Natural killer cell (primary cell): ENCODE data around the gene TAOK2. TPM values are rescaled to one million over a fixed set of nuclear protein-coding genes. Genes with fewer than 3 reads are reported as not detected.

Experiments
- ATAC-seq, 3 donors: fragments of 150-1000 bp in 2 of 3; fragments of 200-7000 bp in 1 of 3; cut with Tn5 transposase; 1 replicate in 1 of 3; 2 replicates in 2 of 3; pipeline ENCODE4 v1.10.0; 2021; ENCODE audit warnings: mild to moderate bottlenecking in 2 of 3, moderate library complexity in 2 of 3
- DNase-seq, 2 donors: peaks; one replicate each; pipeline versions ENCODE4 v3.0.0 to v3.0.0-alpha.2; 2013 to 2021; ENCODE audit warnings: mixed read lengths in 1 of 2
- H3K27ac ChIP-seq: one replicate; pipeline ENCODE4 v1.5.1; 2013; ENCODE audit warnings: mild to moderate bottlenecking, low read length
- H3K27me3 ChIP-seq: one replicate; pipeline ENCODE4 v1.6.1; 2013; ENCODE audit warnings: low read length; ENCODE audit not compliant: control insufficient read depth, insufficient read depth
- H3K36me3 ChIP-seq: one replicate; pipeline ENCODE4 v1.6.1; 2013; ENCODE audit warnings: low read length; ENCODE audit not compliant: control insufficient read depth, insufficient read depth
- H3K4me1 ChIP-seq: one replicate; pipeline ENCODE4 v1.6.1; 2013; ENCODE audit warnings: low read length; ENCODE audit not compliant: control insufficient read depth, insufficient read depth
- H3K4me3 ChIP-seq: one replicate; pipeline ENCODE4 v1.5.1; 2013; ENCODE audit warnings: low read length
- H3K9me3 ChIP-seq: one replicate; pipeline ENCODE4 v1.6.1; 2013; ENCODE audit warnings: low read length; ENCODE audit not compliant: control insufficient read depth, insufficient read depth
- H3K27ac Mint-ChIP-seq, 2 donors: one replicate each; pipeline ENCODE4 v1.8.0; 2022; ENCODE audit warnings: mild to moderate bottlenecking in 2 of 2, mixed read lengths in 2 of 2, moderate library complexity in 1 of 2
- H3K27me3 Mint-ChIP-seq, 2 donors: one replicate each; pipeline ENCODE4 v1.8.0; 2022; ENCODE audit warnings: low read depth in 2 of 2, mixed read lengths in 2 of 2
- H3K36me3 Mint-ChIP-seq: one replicate; pipeline ENCODE4 v1.8.0; 2022; ENCODE audit warnings: mixed read lengths
- H3K4me1 Mint-ChIP-seq, 2 donors: one replicate each; pipeline ENCODE4 v1.8.0; 2022; ENCODE audit warnings: mixed read lengths in 2 of 2
- H3K4me3 Mint-ChIP-seq: one replicate; pipeline ENCODE4 v1.8.0; 2022; ENCODE audit warnings: mild to moderate bottlenecking, moderate library complexity, mixed read lengths
- H3K9me3 Mint-ChIP-seq, 2 donors: one replicate each; pipeline ENCODE4 v1.8.0; 2022; ENCODE audit warnings: mixed read lengths in 2 of 2
- CTCF ChIP-seq: fragments of 200-600 bp; IDR thresholded peaks from one replicate; pipeline ENCODE4 v1.8.0; 2022; ENCODE audit warnings: antibody characterized with exemption
- WGBS: methylation state at CpG from one replicate; pipeline ENCODE4 v1.1.7; 2013; ENCODE audit warnings: missing lambda C conversion rate; ENCODE audit not compliant: insufficient coverage; 5-methylcytosine and 5-hydroxymethylcytosine counted together
- intact Hi-C: fragments of 100-400 bp; cut with micrococcal nuclease; formaldehyde crosslinking; loops from one replicate; pipeline ENCODE4 v1.14.2; 2022
- total RNA-seq, 4 donors: library from RNA; stranded (reverse); fragments of 120-200 nt in 1 of 4; gene quantifications; one replicate each; pipeline versions ENCODE4 v1.2.3 to v1.2.4, GENCODE V29; 2013 to 2022

TAOK2 gene
- total RNA-seq, 3 donors from 2014 or later (not counting 1 experiment from before 2014, with no cell fraction given), result 35.3 to 42.8 (median 41.5) TPM

- Histone ChIP-seq H3K36me3 (peaks cover 54% of the 10 kb centered on the region), H3K27me3 (no peaks in the 10 kb centered on the region), H3K4me3 (no peak overlapping the region), H3K9me3 (no peaks in the 10 kb centered on the region), H3K4me1 (peaks cover 9% of the 10 kb centered on the region), H3K27ac (no peak overlapping the region)
- WGBS, result no CpG with 5 or more reads among the region's 2 CpGs
- Mint-ChIP-seq H3K27me3 (no peaks in the 10 kb centered on the region), H3K9me3 (no peaks in the 10 kb centered on the region), H3K27ac (no peak overlapping the region), H3K4me1 (peaks cover 0 to 25% of the 10 kb centered on the region in 2 donors), H3K4me3 (no peak overlapping the region), H3K36me3 (no peaks in the 10 kb centered on the region)
- DNase-seq, result no peak
- no peak for TF ChIP-seq CTCF
- intact Hi-C loops, result no loop called here
- ATAC-seq, result no peak
These were observed 16.4 kb downstream of the TAOK2 start for GRCh38 chr16:29990034-29990433.

- Histone ChIP-seq H3K4me3 (no peak overlapping the region), H3K27ac (no peak overlapping the region), H3K4me1 (peaks cover 11% of the 10 kb centered on the region), H3K9me3 (no peaks in the 10 kb centered on the region), H3K27me3 (no peaks in the 10 kb centered on the region), H3K36me3 (peaks cover 44% of the 10 kb centered on the region)
- no peak for TF ChIP-seq CTCF
- ATAC-seq, result no peak
- Mint-ChIP-seq H3K4me1 (peaks cover 2 to 35% of the 10 kb centered on the region in 2 donors), H3K27ac (no peak overlapping the region), H3K9me3 (no peaks in the 10 kb centered on the region), H3K4me3 (no peak overlapping the region), H3K27me3 (no peaks in the 10 kb centered on the region), H3K36me3 (no peaks in the 10 kb centered on the region)
- intact Hi-C loops, result no loop called here
- DNase-seq, result no peak
- 98% methylated on average over 34 of the region's 35 CpGs for WGBS
These were observed 17.4 kb downstream of the TAOK2 start for GRCh38 chr16:29990883-29991570.

- ATAC-seq, result no peak
- Mint-ChIP-seq H3K9me3 (no peaks in the 10 kb centered on the region), H3K4me1 (peaks cover 7 to 38% of the 10 kb centered on the region in 2 donors), H3K27ac (no peak overlapping the region), H3K36me3 (no peaks in the 10 kb centered on the region), H3K27me3 (no peaks in the 10 kb centered on the region), H3K4me3 (no peak overlapping the region)
- peaks cover 38% of the 10 kb centered on the region for H3K36me3 ChIP-seq
- no peaks in the 10 kb centered on the region for H3K27me3 ChIP-seq
- intact Hi-C loops, result no loop called here
- H3K4me3 ChIP-seq, result no peak overlapping the region
- no peak overlapping the region for H3K27ac ChIP-seq
- TF ChIP-seq CTCF, result no peak
- H3K9me3 ChIP-seq, result no peaks in the 10 kb centered on the region
- WGBS, result 100% methylated on average over 3 of the region's 5 CpGs
- no peak for DNase-seq
- peaks cover 14% of the 10 kb centered on the region for H3K4me1 ChIP-seq
These were observed 17.9 kb downstream of the TAOK2 start for GRCh38 chr16:29991571-29991904.
